K562 (cell line): ENCODE data around the gene DIAPH1.

Experiments
- BRCA1 ChIP-seq, 2 experiments: fragments of 450-650 bp in 1 of 2; sonication (generic) in 1 of 2; formaldehyde crosslinking in 1 of 2; IDR thresholded peaks; 2 replicates each; pipeline versions ENCODE4 v1.5.0 to v1.6.1; 2017 to 2020; ENCODE audit warnings: mild to moderate bottlenecking in 1 of 2, missing genetic modification reagents in 1 of 2
- CTCF ChIP-seq, 3 experiments: IDR thresholded peaks in 2 of 3; conservative IDR thresholded peaks in 1 of 3; 2 replicates each; pipeline ENCODE4 v1.5.1; 2011 to 2012; ENCODE audit warnings: low read length in 3 of 3, mild to moderate bottlenecking in 3 of 3, control low read depth in 2 of 3, improper control_type of control experiment in 1 of 3, inconsistent platforms in 1 of 3, low read depth in 1 of 3, mixed read lengths in 1 of 3, moderate library complexity in 1 of 3; ENCODE audit not compliant: insufficient read depth in 2 of 3
- MAX ChIP-seq: sonication (generic); formaldehyde crosslinking; IDR thresholded peaks from 2 replicates; pipeline ENCODE4 v1.9.0; 2022; ENCODE audit warnings: mild to moderate bottlenecking, missing genetic modification reagents
- PREB ChIP-seq: sonication (generic); formaldehyde crosslinking; IDR thresholded peaks from 2 replicates; pipeline ENCODE4 v1.8.1; 2023; ENCODE audit warnings: mild to moderate bottlenecking, missing genetic modification reagents
- ZNF224 ChIP-seq: sonication (generic); formaldehyde crosslinking; IDR thresholded peaks from 2 replicates; pipeline ENCODE4 v1.8.0; 2022; ENCODE audit warnings: mild to moderate bottlenecking, missing genetic modification reagents

GRCh38 chr5:141524604-141525597 is 93.9 kb downstream of the DIAPH1 start:
- TF ChIP-seq CTCF (IDR thresholded peaks at IDR 0.05 in 2 of 3, conservative IDR thresholded peaks at IDR 0.05 in 1 of 3; ENCODE audit: insufficient read depth in 2 of 3, low read depth in 1 of 3, low read length in 3 of 3): peak; percentile 98 to 99 (median 99)
- no peak for TF ChIP-seq ZNF224 (CRISPR knock-in tag)
- TF ChIP-seq MAX (CRISPR knock-in tag): 0 out of 2 replicates have a peak, but pooled peaks have one; percentile 19
- TF ChIP-seq BRCA1 (IDR thresholded peaks at IDR 0.05): no peak
- TF ChIP-seq BRCA1 (CRISPR knock-in tag; IDR thresholded peaks at IDR 0.05): no peak
- TF ChIP-seq PREB: no peak
